Measurements from ENCODE around the gene WDR87. TPM values are rescaled to one million over a fixed set of nuclear protein-coding genes. Genes with fewer than 3 reads are reported as not detected.
A peak's percentile ranks its signal among the peaks of the same experiment; 100 is the strongest.

WDR87 gene
- total RNA-seq, 1 donor from 2014 or later = not detected

- H3K4me1 Mint-ChIP-seq (ENCODE audit: unreplicated experiment) = peaks cover 9% of the 10 kb centered on the region
- no peaks in the 10 kb centered on the region for H3K9me3 Mint-ChIP-seq (ENCODE audit: unreplicated experiment)
- no peak for TF ChIP-seq CTCF (IDR thresholded peaks at IDR 0.05; ENCODE audit: unreplicated experiment)
- peaks cover 7% of the 10 kb centered on the region for H3K27me3 Mint-ChIP-seq (ENCODE audit: unreplicated experiment)
- DNase-seq (ENCODE audit: low spot score) = no peak
- no peak overlapping the region for H3K27ac Mint-ChIP-seq (ENCODE audit: unreplicated experiment)
- H3K4me3 Mint-ChIP-seq (ENCODE audit: unreplicated experiment) = no peak overlapping the region
- H3K36me3 Mint-ChIP-seq (ENCODE audit: low read depth, unreplicated experiment) = peaks cover 5% of the 10 kb centered on the region
These were observed 3.3 kb downstream of the WDR87 start for GRCh38 chr19:37903096-37903495.

GRCh38 chr19:37902668-37903067, 3.7 kb downstream of the WDR87 start:
- Mint-ChIP-seq H3K4me3 (ENCODE audit: unreplicated experiment) (no peak overlapping the region), H3K36me3 (ENCODE audit: low read depth, unreplicated experiment) (peaks cover 5% of the 10 kb centered on the region), H3K27ac (ENCODE audit: unreplicated experiment) (no peak overlapping the region), H3K27me3 (ENCODE audit: unreplicated experiment) (peaks cover 5% of the 10 kb centered on the region), H3K4me1 (ENCODE audit: unreplicated experiment) (peaks cover 7% of the 10 kb centered on the region), H3K9me3 (ENCODE audit: unreplicated experiment) (no peaks in the 10 kb centered on the region)
- peak; percentile 87 for DNase-seq (ENCODE audit: low spot score)
- peak; percentile 89 for TF ChIP-seq CTCF (IDR thresholded peaks at IDR 0.05; ENCODE audit: unreplicated experiment)

GRCh38 chr19:37899966-37900365, 6.4 kb downstream of the WDR87 start:
- DNase-seq (ENCODE audit: low spot score) = no peak
- H3K9me3 Mint-ChIP-seq (ENCODE audit: unreplicated experiment) = no peaks in the 10 kb centered on the region
- H3K27me3 Mint-ChIP-seq (ENCODE audit: unreplicated experiment) = peaks cover 8% of the 10 kb centered on the region
- H3K4me1 Mint-ChIP-seq (ENCODE audit: unreplicated experiment) = no peaks in the 10 kb centered on the region
- H3K4me3 Mint-ChIP-seq (ENCODE audit: unreplicated experiment) = no peak overlapping the region
- TF ChIP-seq CTCF (IDR thresholded peaks at IDR 0.05; ENCODE audit: unreplicated experiment) = no peak
- no peaks in the 10 kb centered on the region for H3K36me3 Mint-ChIP-seq (ENCODE audit: low read depth, unreplicated experiment)
- H3K27ac Mint-ChIP-seq (ENCODE audit: unreplicated experiment) = no peak overlapping the region

GRCh38 chr19:37899453-37899852, 6.9 kb downstream of the WDR87 start:
- Mint-ChIP-seq H3K9me3 (ENCODE audit: unreplicated experiment) (no peaks in the 10 kb centered on the region), H3K4me1 (ENCODE audit: unreplicated experiment) (no peaks in the 10 kb centered on the region), H3K27ac (ENCODE audit: unreplicated experiment) (no peak overlapping the region), H3K4me3 (ENCODE audit: unreplicated experiment) (no peak overlapping the region), H3K36me3 (ENCODE audit: low read depth, unreplicated experiment) (no peaks in the 10 kb centered on the region), H3K27me3 (ENCODE audit: unreplicated experiment) (peaks cover 8% of the 10 kb centered on the region)
- no peak for TF ChIP-seq CTCF (IDR thresholded peaks at IDR 0.05; ENCODE audit: unreplicated experiment)
- DNase-seq (ENCODE audit: low spot score) = no peak

- TF ChIP-seq CTCF (IDR thresholded peaks at IDR 0.05; ENCODE audit: unreplicated experiment) = no peak
- H3K36me3 Mint-ChIP-seq (ENCODE audit: low read depth, unreplicated experiment) = peaks cover 5% of the 10 kb centered on the region
- no peak overlapping the region for H3K4me3 Mint-ChIP-seq (ENCODE audit: unreplicated experiment)
- peaks cover 9% of the 10 kb centered on the region for H3K27me3 Mint-ChIP-seq (ENCODE audit: unreplicated experiment)
- no peak for DNase-seq (ENCODE audit: low spot score)
- H3K9me3 Mint-ChIP-seq (ENCODE audit: unreplicated experiment) = no peaks in the 10 kb centered on the region
- H3K4me1 Mint-ChIP-seq (ENCODE audit: unreplicated experiment) = no peaks in the 10 kb centered on the region
- H3K27ac Mint-ChIP-seq (ENCODE audit: unreplicated experiment) = no peak overlapping the region
These were observed 10.2 kb downstream of the WDR87 start for GRCh38 chr19:37896180-37896579.

All from endothelial cell (in vitro differentiated cells).